GM12873 (cell line): ENCODE results near the gene TIMM10.

Experiments
- TF ChIP-seq, protein P1 (sequence below): IDR thresholded peaks from 2 replicates; pipeline ENCODE4 v1.5.1; 2012; ENCODE audit warnings: low read depth, mild to moderate bottlenecking, moderate library complexity, low read length, control low read depth; ENCODE audit not compliant: insufficient read depth; ENCODE audit errors: missing control alignments

The TIMM10 gene

DNA sequence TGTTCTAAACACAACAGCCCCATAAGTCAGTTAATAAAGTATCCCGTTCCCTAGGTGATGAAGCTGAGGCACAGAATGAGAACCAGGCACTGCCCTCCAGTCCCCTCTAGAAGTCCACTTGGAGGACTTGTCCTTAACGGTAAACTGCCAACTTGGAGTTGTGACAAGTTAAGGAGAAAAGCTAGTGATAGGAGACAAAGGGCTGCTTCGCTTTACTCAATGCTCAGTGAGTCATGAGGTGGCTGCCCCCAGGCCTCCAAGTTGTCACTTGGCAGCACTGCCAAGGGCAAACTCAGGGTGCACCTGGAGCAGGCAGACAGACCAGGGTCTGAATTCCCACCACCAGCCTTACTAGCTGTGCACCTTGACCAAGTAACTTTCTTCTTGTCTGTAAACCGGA, 28.6 kb downstream of the TIMM10 start:
- TF ChIP-seq, protein P1, sequence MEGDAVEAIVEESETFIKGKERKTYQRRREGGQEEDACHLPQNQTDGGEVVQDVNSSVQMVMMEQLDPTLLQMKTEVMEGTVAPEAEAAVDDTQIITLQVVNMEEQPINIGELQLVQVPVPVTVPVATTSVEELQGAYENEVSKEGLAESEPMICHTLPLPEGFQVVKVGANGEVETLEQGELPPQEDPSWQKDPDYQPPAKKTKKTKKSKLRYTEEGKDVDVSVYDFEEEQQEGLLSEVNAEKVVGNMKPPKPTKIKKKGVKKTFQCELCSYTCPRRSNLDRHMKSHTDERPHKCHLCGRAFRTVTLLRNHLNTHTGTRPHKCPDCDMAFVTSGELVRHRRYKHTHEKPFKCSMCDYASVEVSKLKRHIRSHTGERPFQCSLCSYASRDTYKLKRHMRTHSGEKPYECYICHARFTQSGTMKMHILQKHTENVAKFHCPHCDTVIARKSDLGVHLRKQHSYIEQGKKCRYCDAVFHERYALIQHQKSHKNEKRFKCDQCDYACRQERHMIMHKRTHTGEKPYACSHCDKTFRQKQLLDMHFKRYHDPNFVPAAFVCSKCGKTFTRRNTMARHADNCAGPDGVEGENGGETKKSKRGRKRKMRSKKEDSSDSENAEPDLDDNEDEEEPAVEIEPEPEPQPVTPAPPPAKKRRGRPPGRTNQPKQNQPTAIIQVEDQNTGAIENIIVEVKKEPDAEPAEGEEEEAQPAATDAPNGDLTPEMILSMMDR: no peak

DNA sequence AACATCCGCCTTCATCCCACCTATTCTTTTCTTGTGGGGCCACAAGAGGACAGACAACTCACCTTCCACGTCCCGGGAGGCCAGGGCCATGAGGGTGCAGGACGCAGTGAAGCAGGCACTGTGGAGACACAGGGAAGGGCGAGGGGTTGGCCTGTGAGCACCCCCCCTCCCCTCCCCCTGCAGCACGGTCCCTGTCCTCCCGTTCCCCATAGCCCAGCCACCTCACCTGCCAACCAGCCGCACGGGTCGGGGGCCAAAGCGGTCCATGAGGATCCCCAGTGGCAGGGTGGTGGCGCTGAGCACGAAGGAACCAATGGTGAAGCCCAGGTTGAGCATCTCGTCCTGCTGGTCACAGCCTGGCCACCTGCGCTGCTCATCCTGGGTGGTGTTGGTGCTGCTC, 29.6 kb downstream of the TIMM10 start:
- TF ChIP-seq, protein P1: no peak

DNA sequence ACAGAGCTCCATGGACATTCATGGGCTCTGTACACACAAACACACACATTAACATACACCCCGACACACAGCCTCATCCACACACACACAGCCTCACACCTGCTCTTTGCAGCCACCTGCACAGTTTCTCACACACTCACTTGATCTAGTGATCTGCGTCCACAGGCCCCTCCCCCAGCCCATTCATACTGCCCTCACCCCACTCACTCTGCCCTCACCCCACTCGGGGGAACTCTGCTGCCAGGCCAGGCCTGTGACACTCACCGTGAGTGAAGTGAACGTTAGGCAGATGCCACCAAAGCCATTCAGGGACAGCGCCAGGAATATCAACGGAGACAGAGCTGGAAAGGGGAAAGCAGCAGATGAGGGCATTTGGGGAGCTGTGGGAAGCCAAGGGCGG, 30.0 kb downstream of the TIMM10 start:
- TF ChIP-seq, protein P1: no peak

DNA sequence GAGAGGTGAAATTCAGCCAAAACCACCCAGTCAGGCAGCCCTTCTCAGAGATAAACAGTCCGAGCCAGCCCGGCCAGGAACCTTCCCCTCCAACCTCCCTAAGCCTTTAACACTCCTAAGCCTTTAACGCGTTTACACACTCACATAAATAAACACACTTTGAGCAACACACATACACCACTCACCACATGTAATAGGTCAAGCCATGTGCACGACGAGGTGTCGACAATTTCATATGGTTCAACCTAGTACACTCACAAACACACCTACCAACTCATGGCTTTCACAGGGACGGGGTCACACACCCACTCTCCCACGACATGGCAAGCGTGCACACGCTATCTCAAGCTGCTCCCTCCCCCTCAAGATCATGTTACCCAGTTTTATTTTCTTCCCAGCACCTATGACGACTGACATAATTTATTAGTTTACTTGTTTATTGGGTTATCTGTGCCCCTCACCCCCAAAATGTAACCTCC, 30.5 kb downstream of the TIMM10 start:
- TF ChIP-seq, protein P1: no peak

DNA sequence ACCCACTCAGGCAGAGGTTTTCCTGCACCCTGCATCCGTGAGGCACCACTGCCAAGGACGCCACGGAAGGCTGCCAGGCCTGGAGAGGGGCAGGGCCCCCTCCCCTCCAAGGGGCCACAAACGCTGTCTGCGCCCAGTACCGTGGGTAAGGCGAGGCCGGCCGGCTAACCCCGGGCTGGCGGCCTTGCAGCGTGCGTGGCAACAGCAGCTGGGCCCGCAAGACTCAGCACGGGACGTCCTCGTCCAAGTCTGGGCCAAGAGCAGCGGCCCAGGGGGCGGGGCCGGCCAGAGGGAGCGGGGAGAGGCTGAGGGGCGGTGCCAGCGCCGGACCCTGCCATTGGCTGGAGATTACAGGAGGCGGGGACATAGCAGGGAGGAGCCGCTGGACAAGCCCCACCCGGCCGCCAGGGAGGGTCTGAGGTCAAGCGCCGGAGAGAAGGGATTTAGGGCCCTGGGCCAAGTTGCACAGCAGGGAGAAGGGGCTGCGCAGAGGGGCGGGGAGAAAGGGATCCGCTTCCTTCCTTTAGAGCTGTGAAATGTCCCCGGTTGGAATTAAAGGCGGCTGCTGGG, 31.1 kb downstream of the TIMM10 start:
- TF ChIP-seq, protein P1: no peak

DNA sequence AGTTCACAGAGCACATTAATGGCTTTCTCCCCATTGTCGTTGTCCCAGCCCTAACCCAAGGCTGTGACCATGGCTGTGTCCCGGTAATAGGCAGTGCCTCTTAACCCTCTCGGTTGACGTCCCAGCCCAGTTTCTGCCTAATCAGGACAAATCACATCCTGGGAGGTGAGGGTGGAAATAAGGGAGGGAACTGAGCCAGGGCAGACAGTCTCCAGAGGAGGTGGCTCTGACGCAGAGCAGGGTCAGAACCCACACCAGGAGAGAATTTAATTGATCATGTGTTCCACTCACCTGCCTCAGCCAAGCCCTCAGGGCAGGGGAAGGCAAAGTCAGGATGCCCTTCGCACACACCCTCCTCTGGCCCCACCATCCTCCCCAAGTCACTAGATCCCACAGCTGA, 32.0 kb downstream of the TIMM10 start:
- TF ChIP-seq, protein P1: no peak

DNA sequence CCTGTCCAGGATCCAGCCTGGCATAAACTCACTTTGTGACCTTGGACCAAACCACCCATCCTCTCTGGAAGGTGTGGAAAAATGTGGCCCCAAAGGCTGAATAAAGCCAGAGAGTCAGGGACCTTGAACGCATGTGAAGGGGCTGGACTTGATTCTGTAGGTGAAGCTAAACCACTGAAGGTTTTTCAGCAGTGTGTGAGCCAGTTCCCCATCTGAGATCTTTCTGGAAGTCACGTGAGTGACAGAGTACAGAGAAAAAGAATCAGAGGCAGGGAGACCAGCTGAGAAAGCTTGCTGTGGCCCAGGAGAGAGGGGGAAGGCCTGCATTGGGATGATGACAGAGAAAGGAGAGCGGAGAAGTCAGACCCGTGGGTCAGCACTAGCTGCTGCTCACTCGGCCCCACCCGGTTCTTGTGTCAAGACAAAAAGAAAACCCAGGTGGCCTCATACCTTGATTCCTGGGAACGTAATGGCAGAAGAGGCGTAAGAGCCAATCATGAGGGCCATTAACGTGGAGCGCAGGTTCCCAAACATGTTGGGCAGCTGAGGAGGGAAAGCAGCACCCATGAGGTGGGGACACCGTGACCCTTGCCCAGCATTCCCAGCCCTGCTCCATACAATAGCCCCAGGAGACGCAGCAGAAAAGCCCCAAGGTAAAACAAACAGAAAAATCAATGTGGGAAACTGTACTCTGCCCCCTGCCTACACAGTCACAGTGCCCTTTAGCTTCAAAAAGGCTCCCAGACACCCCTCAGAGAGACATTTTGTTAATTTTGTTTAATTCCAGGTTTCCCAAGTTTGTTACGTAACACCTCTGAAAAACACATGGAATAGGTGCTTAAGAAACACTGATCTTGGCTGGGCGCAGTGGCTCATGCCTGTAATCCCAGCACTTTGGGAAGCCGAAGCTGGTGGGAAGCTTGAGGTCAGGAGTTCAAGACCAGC, 33.0 kb downstream of the TIMM10 start:
- TF ChIP-seq, protein P1: no peak
